Upper lobe of left lung (tissue), 6 donors: ENCODE data around the gene FNDC5. TPM values are rescaled to one million over a fixed set of nuclear protein-coding genes. Genes with fewer than 3 reads are reported as not detected.

Experiments used
- ATAC-seq, 2 donors: fragments of 200-7000 bp; cut with Tn5 transposase; one replicate each; pipeline ENCODE4 v1.9.1; 2022; ENCODE audit warnings: mild to moderate bottlenecking in 2 of 2, moderate library complexity in 2 of 2; ENCODE audit not compliant: low FRiP score in 2 of 2
- DNase-seq, 2 donors: peaks; one replicate each; pipeline ENCODE4 v3.0.0-alpha.2; 2019 to 2020
- H3K27ac ChIP-seq, 4 donors: fragments of 200-600 bp; sonication (generic); one replicate each; pipeline ENCODE4 v1.5.1; 2016 to 2019
- H3K27me3 ChIP-seq, 4 donors: fragments of 200-600 bp; sonication (generic); one replicate each; pipeline ENCODE4 v1.5.1; 2017 to 2019
- H3K36me3 ChIP-seq, 4 donors: fragments of 200-600 bp; sonication (generic); one replicate each; pipeline ENCODE4 v1.5.1; 2016 to 2019
- H3K4me1 ChIP-seq, 4 donors: fragments of 200-600 bp; sonication (generic); one replicate each; pipeline ENCODE4 v1.5.1; 2018 to 2019
- H3K4me3 ChIP-seq, 4 donors: fragments of 200-600 bp; sonication (generic); one replicate each; pipeline ENCODE4 v1.5.1; 2017 to 2019; ENCODE audit warnings: mild to moderate bottlenecking in 2 of 4, moderate library complexity in 1 of 4
- H3K9me3 ChIP-seq, 4 donors: fragments of 200-600 bp; sonication (generic); one replicate each; pipeline ENCODE4 v1.5.1; 2018 to 2019
- EP300 ChIP-seq, 4 donors: sonication (generic); formaldehyde crosslinking; IDR thresholded peaks; one replicate each; pipeline ENCODE4 v1.5.1; 2017; ENCODE audit warnings: antibody characterized with exemption in 4 of 4, control low read depth in 2 of 4
- POLR2A ChIP-seq, 4 donors: fragments of 450-650 bp; IDR thresholded peaks; one replicate each; pipeline ENCODE4 v1.5.1; 2016 to 2017; ENCODE audit warnings: antibody characterized with exemption in 4 of 4, mild to moderate bottlenecking in 2 of 4
- POLR2AphosphoS5 ChIP-seq, 2 donors: sonication (generic); formaldehyde crosslinking; IDR thresholded peaks; one replicate each; pipeline ENCODE4 v1.5.1; 2017; ENCODE audit warnings: antibody characterized with exemption in 2 of 2
- WGBS, 2 donors: methylation state at CpG; one replicate each; pipeline ENCODE4 v1.1.5; 2017 to 2018; 5-methylcytosine and 5-hydroxymethylcytosine counted together
- total RNA-seq, 6 donors: library from RNA; depleted of rRNA in 4 of 6; stranded (reverse); fragments of >200 nt in 4 of 6; gene quantifications; one replicate each; pipeline versions ENCODE4 v1.1.0 to v1.2.1, GENCODE V29; 2016 to 2021
- TF ChIP-seq, protein P1 (sequence below), 6 experiments: fragments of 450-650 bp in 4 of 6; fragments of 200-600 bp in 2 of 6; sonication (generic) in 2 of 6; IDR thresholded peaks; one replicate each; pipeline ENCODE4 v1.5.1; 2016 to 2019; ENCODE audit warnings: antibody characterized with exemption in 6 of 6
- donor health status: DM: no; HTN: no; CAD: no; lungs with moderate emphysema.
- donor health status: DM: no; HTN: yes; CAD: no; lungs with severe emphysema.

Gene FNDC5
- total RNA-seq, 6 donors from 2014 or later = 0.30 to 10.3 (median 2.2) TPM; not detected in 2

DNA sequence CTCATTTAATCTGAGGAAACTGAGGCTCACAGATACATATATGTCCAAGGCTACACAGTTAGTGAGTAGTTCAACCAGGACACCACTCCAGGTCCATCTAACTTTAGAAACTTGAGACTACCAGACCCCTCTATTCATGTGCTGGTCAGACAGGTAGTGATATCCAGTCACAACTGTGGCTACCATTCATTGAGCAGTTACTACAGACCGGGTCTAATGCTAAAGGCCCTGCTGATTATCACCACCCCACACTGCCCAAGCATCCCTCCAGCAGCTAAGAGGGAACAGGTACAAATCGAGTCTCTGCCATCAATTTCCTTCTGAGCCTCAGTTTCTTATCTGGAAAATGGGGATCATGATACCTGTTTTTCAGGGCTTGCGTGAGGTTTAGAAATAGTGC is 20.9 kb upstream of the FNDC5 start:
- H3K27ac ChIP-seq = no peak overlapping the region

DNA sequence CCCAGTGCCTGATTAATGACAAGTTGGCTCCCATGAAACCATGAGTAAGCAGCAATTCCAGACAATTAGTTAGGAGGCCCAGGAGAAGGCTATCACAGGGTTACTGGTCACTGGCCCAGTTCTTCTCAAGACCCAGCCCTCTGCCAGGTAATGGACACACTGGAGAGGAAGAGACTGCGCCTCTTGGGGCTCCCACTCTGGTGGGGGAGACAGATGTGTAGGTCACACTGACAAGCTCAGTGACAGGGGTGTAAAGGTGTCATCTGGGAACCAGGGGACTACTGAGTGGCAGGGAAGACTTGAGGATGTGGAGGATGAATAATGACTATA is 20.5 kb upstream of the FNDC5 start:
- Histone ChIP-seq H3K36me3 (no peaks in the 10 kb centered on the region), H3K4me1 (peaks cover 15 to 25% (median 24%) of the 10 kb centered on the region in 4 donors), H3K4me3 (no peak overlapping the region), H3K9me3 (no peaks in the 10 kb centered on the region), H3K27me3 (peaks cover 0 to 34% (median 23%) of the 10 kb centered on the region in 4 donors), H3K27ac (no peak overlapping the region)
- ATAC-seq (no peak), DNase-seq (no peak)
- 85 to 100% methylated on average over 1 of the region's 1 CpG for WGBS, 2 donors
- TF ChIP-seq POLR2AphosphoS5 (IDR thresholded peaks at IDR 0.05) = no peak
- TF ChIP-seq, protein P1, sequence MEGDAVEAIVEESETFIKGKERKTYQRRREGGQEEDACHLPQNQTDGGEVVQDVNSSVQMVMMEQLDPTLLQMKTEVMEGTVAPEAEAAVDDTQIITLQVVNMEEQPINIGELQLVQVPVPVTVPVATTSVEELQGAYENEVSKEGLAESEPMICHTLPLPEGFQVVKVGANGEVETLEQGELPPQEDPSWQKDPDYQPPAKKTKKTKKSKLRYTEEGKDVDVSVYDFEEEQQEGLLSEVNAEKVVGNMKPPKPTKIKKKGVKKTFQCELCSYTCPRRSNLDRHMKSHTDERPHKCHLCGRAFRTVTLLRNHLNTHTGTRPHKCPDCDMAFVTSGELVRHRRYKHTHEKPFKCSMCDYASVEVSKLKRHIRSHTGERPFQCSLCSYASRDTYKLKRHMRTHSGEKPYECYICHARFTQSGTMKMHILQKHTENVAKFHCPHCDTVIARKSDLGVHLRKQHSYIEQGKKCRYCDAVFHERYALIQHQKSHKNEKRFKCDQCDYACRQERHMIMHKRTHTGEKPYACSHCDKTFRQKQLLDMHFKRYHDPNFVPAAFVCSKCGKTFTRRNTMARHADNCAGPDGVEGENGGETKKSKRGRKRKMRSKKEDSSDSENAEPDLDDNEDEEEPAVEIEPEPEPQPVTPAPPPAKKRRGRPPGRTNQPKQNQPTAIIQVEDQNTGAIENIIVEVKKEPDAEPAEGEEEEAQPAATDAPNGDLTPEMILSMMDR (IDR thresholded peaks at IDR 0.05) = no peak

More for the DNA sequence above, 20.9 kb upstream of the FNDC5 start:
- peaks cover 0 to 30% (median 19%) of the 10 kb centered on the region in 4 donors for H3K27me3 ChIP-seq
- no peak for ATAC-seq
- no peaks in the 10 kb centered on the region for H3K36me3 ChIP-seq
- H3K4me3 ChIP-seq = no peak overlapping the region
- TF ChIP-seq EP300 (IDR thresholded peaks at IDR 0.05) = no peak
- TF ChIP-seq POLR2AphosphoS5 (IDR thresholded peaks at IDR 0.05) = no peak
- TF ChIP-seq, protein P1 (IDR thresholded peaks at IDR 0.05) = no peak
- no peaks in the 10 kb centered on the region for H3K9me3 ChIP-seq
- WGBS, 2 donors = 66 to 100% methylated on average over 3 of the region's 3 CpGs
- H3K4me1 ChIP-seq = peaks cover 12 to 21% (median 20%) of the 10 kb centered on the region in 4 donors
- DNase-seq = no peak

- DNase-seq (no peak), ATAC-seq (no peak)
- peaks cover 0 to 39% (median 27%) of the 10 kb centered on the region in 4 donors for H3K27me3 ChIP-seq
- TF ChIP-seq EP300 (IDR thresholded peaks at IDR 0.05) (no peak), POLR2A (IDR thresholded peaks at IDR 0.05) (no peak), POLR2AphosphoS5 (IDR thresholded peaks at IDR 0.05) (no peak)
- TF ChIP-seq, protein P1 (IDR thresholded peaks at IDR 0.05) = no peak
- 80 to 92% methylated on average over 4 to 7 of the region's 7 CpGs for WGBS, 2 donors
- no peak overlapping the region for H3K4me3 ChIP-seq
- H3K36me3 ChIP-seq = no peaks in the 10 kb centered on the region
- no peaks in the 10 kb centered on the region for H3K9me3 ChIP-seq
- no peak overlapping the region for H3K27ac ChIP-seq
- peaks cover 18 to 29% (median 29%) of the 10 kb centered on the region in 4 donors for H3K4me1 ChIP-seq
Measured at GRCh38 chr1:32890516-32891240, 20.0 kb upstream of the FNDC5 start.

DNA sequence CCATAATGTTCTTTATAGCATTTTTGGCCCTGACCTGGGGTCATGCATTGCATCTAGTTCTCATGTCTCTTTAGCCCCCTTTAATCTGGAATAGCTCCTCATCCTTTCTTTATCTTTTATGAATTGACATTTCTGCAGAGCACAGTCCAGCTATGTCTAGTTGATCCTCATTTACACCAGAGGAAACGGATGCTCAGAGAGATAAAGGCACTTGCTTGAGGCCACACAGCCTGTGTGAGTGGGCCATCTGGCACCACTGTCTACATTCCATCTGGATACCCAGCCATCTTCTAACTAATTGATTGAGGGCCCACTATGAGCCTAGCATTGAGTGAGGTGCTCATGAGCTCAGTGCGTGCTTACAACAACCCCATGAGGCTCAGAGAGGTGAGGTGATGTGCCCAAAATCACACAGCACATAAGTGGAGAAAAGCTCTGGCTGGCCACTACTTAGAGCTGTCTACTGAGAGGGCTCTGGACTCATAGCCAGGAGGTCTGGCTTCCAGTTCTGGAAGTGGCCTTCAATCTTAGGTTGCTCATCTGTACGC is 19.1 kb upstream of the FNDC5 start:
- H3K27me3 ChIP-seq = peaks cover 0 to 48% (median 30%) of the 10 kb centered on the region in 4 donors
- no peaks in the 10 kb centered on the region for H3K9me3 ChIP-seq
- WGBS, 2 donors = 79 to 81% methylated on average over 2 to 3 of the region's 3 CpGs
- H3K36me3 ChIP-seq = no peaks in the 10 kb centered on the region
- H3K4me1 ChIP-seq = peaks cover 18 to 30% (median 29%) of the 10 kb centered on the region in 4 donors
- DNase-seq (no peak), ATAC-seq (no peak)
- H3K27ac ChIP-seq = no peak overlapping the region
- no peak overlapping the region for H3K4me3 ChIP-seq
- TF ChIP-seq POLR2A (IDR thresholded peaks at IDR 0.05) (no peak), EP300 (IDR thresholded peaks at IDR 0.05) (no peak), POLR2AphosphoS5 (IDR thresholded peaks at IDR 0.05) (no peak)
- TF ChIP-seq, protein P1 (IDR thresholded peaks at IDR 0.05) = no peak
